CD4-positive, alpha-beta T cell (primary cell): ENCODE measurements around the gene PKLR. TPM values are rescaled to one million over a fixed set of nuclear protein-coding genes. Genes with fewer than 3 reads are reported as not detected.

Experiments
- ATAC-seq: fragments of 200-7000 bp; cut with Tn5 transposase; one replicate; pipeline ENCODE4 v1.10.0; 2022; ENCODE audit warnings: mild to moderate bottlenecking; ENCODE audit not compliant: poor library complexity
- CTCF ChIA-PET: fragments of 350-600 bp; sonication (Branson Sonifier 250); formaldehyde crosslinking; loops from one replicate; lab custom pipeline; 2021; ENCODE audit warnings: antibody characterized with exemption, inconsistent platforms; lab: Charles Lee
- POLR2A ChIA-PET: fragments of 350-600 bp; sonication (Branson Sonifier 250); formaldehyde crosslinking; loops from one replicate; lab custom pipeline; 2021; ENCODE audit warnings: antibody characterized with exemption, inconsistent platforms; lab: Charles Lee
- DNase-seq, 14 experiments: peaks; one replicate each; pipeline ENCODE4 v3.0.0-alpha.2; 2013 to 2020; ENCODE audit warnings: mixed read lengths in 2 of 14
- H3K27ac ChIP-seq, 2 donors: one replicate each; pipeline versions ENCODE4 v1.5.1 to v1.7.0; 2013; ENCODE audit warnings: low read length in 2 of 2, low read depth in 1 of 2, mild to moderate bottlenecking in 1 of 2
- H3K27me3 ChIP-seq, 2 experiments: 1 replicate in 1 of 2; 2 replicates in 1 of 2; pipeline versions ENCODE4 v1.6.1 to v1.7.0; 2013; ENCODE audit warnings: low read length in 2 of 2, control low read depth in 1 of 2, mild to moderate bottlenecking in 1 of 2, moderate library complexity in 1 of 2; ENCODE audit not compliant: insufficient read depth in 2 of 2, control insufficient read depth in 1 of 2
- H3K36me3 ChIP-seq: one replicate; pipeline ENCODE4 v1.6.1; 2013; ENCODE audit warnings: low read length, control low read depth; ENCODE audit not compliant: insufficient read depth
- H3K4me1 ChIP-seq: one replicate; pipeline ENCODE4 v1.6.1; 2013; ENCODE audit warnings: low read length, control low read depth; ENCODE audit not compliant: insufficient read depth
- H3K4me3 ChIP-seq: one replicate; pipeline ENCODE4 v1.5.1; 2013; ENCODE audit warnings: mild to moderate bottlenecking, low read length, moderate library complexity
- H3K9me3 ChIP-seq, 2 experiments: 1 replicate in 1 of 2; 2 replicates in 1 of 2; pipeline versions ENCODE4 v1.6.1 to v1.7.0; 2013; ENCODE audit warnings: low read length in 2 of 2, mild to moderate bottlenecking in 2 of 2, control low read depth in 1 of 2, moderate library complexity in 1 of 2; ENCODE audit not compliant: control insufficient read depth in 1 of 2, insufficient read depth in 1 of 2
- H3K27ac Mint-ChIP-seq: one replicate; pipeline ENCODE4 v1.8.0; 2020; ENCODE audit warnings: mixed read lengths
- H3K27me3 Mint-ChIP-seq: one replicate; pipeline ENCODE4 v1.8.0; 2021; ENCODE audit warnings: mixed read lengths
- H3K36me3 Mint-ChIP-seq: one replicate; pipeline ENCODE4 v1.8.0; 2021; ENCODE audit warnings: low read depth, mixed read lengths
- H3K4me1 Mint-ChIP-seq: one replicate; pipeline ENCODE4 v1.8.0; 2021; ENCODE audit warnings: low read depth, mixed read lengths
- H3K4me3 Mint-ChIP-seq: one replicate; pipeline ENCODE4 v1.8.0; 2020; ENCODE audit warnings: mild to moderate bottlenecking, mixed read lengths
- H3K9me3 Mint-ChIP-seq: one replicate; pipeline ENCODE4 v1.8.0; 2020; ENCODE audit warnings: mixed read lengths
- CTCF ChIP-seq: fragments of 200-600 bp; IDR thresholded peaks from one replicate; pipeline ENCODE4 v1.8.0; 2022; ENCODE audit warnings: antibody characterized with exemption, mild to moderate bottlenecking
- intact Hi-C, 2 experiments: fragments of 100-400 bp; cut with DNase I in 1 of 2; cut with micrococcal nuclease in 1 of 2; formaldehyde crosslinking; loops; one replicate each; pipeline versions ENCODE4 v1.15.1 to v1.9.0; 2023 to 2025; cut with DNase I, micrococcal nuclease
- polyA plus RNA-seq, 2 donors: library from polyadenylated mRNA; unstranded; fragments of 120-200 nt; gene quantifications; one replicate each; pipeline ENCODE4 v1.2.1, GENCODE V29; 2013
- total RNA-seq, 174 experiments: library from RNA in 2 of 174; stranded (reverse) in 2 of 174; gene quantifications; one replicate each; pipeline ENCODE4 v1.2.3 and lab custom pipeline; 2021 to 2026

The PKLR gene
- total RNA-seq: not detected
- polyA plus RNA-seq (2013, experiment 1 of 2): 0.04 TPM
- polyA plus RNA-seq (2013, experiment 2 of 2): not detected
- 0 to 0.19 (median 0) reads per million in 172 experiments for total RNA-seq (lab: John Stamatoyannopoulos, UW)

- Mint-ChIP-seq H3K4me3 (no peak within 1 kb of the TSS), H3K27me3 (peaks cover 15% of the 10 kb centered on the region), H3K36me3 (no peaks in the 10 kb centered on the region), H3K9me3 (no peaks in the 10 kb centered on the region), H3K27ac (no peak within 1 kb of the TSS), H3K4me1 (no peaks in the 10 kb centered on the region)
- no peak for ATAC-seq
- intact Hi-C loops: no loop called here
- Histone ChIP-seq H3K4me3 (no peak within 1 kb of the TSS), H3K9me3 (no peaks in the 10 kb centered on the region), H3K27me3 (peaks cover 3 to 6% of the 10 kb centered on the region in 2 experiments), H3K27ac (no peak within 1 kb of the TSS), H3K4me1 (no peaks in the 10 kb centered on the region), H3K36me3 (no peaks in the 10 kb centered on the region)
- ChIA-PET POLR2A (no interaction called here), CTCF (interaction anchor here (1.5 kb wide), 1 partner anchor 50 kb away, joined by 4 read pairs; no protein-coding TSS in a partner anchor)
- DNase-seq: no peak
- TF ChIP-seq CTCF: no peak
Observed at GRCh38 chr1:155301342-155301841, at the start of gene PKLR. Gene PKLR (minus strand): TSS chr1:155301438. CDS start chr1:155301395, 43 bp downstream.

- Mint-ChIP-seq H3K27ac (no peak overlapping the region), H3K4me3 (no peak overlapping the region), H3K36me3 (peaks cover 94% of the 10 kb centered on the region), H3K9me3 (no peaks in the 10 kb centered on the region), H3K27me3 (no peaks in the 10 kb centered on the region), H3K4me1 (no peaks in the 10 kb centered on the region)
- TF ChIP-seq CTCF: no peak
- Histone ChIP-seq H3K4me1 (no peaks in the 10 kb centered on the region), H3K36me3 (peaks cover 78% of the 10 kb centered on the region), H3K27ac (no peak overlapping the region), H3K27me3 (no peaks in the 10 kb centered on the region), H3K9me3 (no peaks in the 10 kb centered on the region), H3K4me3 (no peak overlapping the region)
- ATAC-seq (no peak), DNase-seq (no peak)
- intact Hi-C loops: no loop called here
- ChIA-PET POLR2A (interaction anchor here (0.9 kb wide), 2 partner anchors 9 to 92 kb away, joined by 3 read pairs; no protein-coding TSS in a partner anchor), CTCF (interaction anchor here (1.3 kb wide), 1 partner anchor 92 kb away, joined by 4 read pairs; no protein-coding TSS in a partner anchor)
Observed at GRCh38 chr1:155342842-155343241, 41.6 kb upstream of the PKLR start.

GRCh38 chr1:155339515-155340097 is 38.4 kb upstream of the PKLR start:
- DNase-seq: no peak
- Histone ChIP-seq H3K36me3 (peaks cover 82% of the 10 kb centered on the region), H3K4me1 (no peaks in the 10 kb centered on the region), H3K27me3 (no peaks in the 10 kb centered on the region), H3K27ac (no peak overlapping the region), H3K4me3 (no peak overlapping the region), H3K9me3 (no peaks in the 10 kb centered on the region)
- Mint-ChIP-seq H3K9me3 (no peaks in the 10 kb centered on the region), H3K4me1 (no peaks in the 10 kb centered on the region), H3K4me3 (no peak overlapping the region), H3K36me3 (peaks cover 88% of the 10 kb centered on the region), H3K27me3 (no peaks in the 10 kb centered on the region), H3K27ac (peak overlapping the region; percentile 24)
- ChIA-PET POLR2A (no interaction called here), CTCF (interaction anchor here (1.2 kb wide), 1 partner anchor 15 kb away, joined by 3 read pairs; no protein-coding TSS in a partner anchor)
- ATAC-seq: no peak
- TF ChIP-seq CTCF: no peak
- intact Hi-C loops: loop anchor here in 1 of 2 experiments (10.0 kb wide), 1 partner anchor 395 kb away; no protein-coding TSS in a partner anchor
